HG03196 (cell line): ENCODE results near the gene KCTD11.
"Not testable (repeated sequence)": the region's sequence is repeated elsewhere in the genome, so short reads cannot be mapped to it uniquely, and the experiment has no call there.

Experiments used
- ATAC-seq: cut with Tn5 transposase; IDR thresholded peaks from one replicate; pipeline ENCODE4 v1.9.1; 2021; ENCODE audit not compliant: unreplicated experiment

The KCTD11 gene

DNA sequence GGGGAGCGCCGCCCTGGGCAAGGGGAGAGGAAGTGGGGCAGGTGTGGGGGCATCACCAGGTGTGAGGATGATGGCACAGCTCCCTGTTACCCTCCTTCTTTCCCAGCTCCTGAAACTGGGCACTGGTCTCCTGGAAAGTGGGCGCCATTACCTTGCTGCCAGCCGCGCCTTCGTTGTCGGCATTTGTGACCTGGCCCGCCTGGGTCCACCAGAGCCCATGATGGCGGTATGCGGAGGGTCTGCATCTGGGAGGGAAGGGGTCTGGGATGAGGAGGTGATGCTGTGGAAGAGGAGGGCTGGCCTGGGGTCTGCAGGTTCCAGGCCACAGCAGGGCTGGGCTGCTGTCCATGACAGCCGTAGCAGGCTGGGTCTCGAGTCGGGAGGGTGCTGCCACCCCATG is 10.1 kb upstream of the KCTD11 start:
- ATAC-seq = no peak

DNA sequence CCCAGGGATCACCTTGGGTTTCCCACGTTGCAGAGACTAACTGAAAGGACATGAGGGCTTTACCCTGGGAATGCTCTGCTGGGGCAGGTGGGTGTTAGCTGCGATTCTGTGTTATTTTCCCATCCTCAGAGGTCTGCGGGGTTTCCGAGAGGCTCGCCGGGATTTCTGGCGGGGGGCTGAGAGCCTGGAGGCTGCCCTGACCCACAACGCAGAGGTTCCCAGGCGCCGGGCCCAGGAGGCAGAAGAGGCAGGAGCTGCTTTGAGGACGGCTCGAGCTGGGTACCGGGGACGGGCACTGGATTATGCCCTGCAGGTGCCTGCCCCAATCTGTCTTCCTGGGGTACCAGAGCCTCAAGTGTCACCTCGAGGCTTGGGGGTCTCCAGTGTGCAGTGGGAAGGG is 8.7 kb upstream of the KCTD11 start:
- no peak for ATAC-seq

- ATAC-seq = no peak
These were observed 5.0 kb upstream of the KCTD11 start for GRCh38 chr17:7346761-7347614.

DNA sequence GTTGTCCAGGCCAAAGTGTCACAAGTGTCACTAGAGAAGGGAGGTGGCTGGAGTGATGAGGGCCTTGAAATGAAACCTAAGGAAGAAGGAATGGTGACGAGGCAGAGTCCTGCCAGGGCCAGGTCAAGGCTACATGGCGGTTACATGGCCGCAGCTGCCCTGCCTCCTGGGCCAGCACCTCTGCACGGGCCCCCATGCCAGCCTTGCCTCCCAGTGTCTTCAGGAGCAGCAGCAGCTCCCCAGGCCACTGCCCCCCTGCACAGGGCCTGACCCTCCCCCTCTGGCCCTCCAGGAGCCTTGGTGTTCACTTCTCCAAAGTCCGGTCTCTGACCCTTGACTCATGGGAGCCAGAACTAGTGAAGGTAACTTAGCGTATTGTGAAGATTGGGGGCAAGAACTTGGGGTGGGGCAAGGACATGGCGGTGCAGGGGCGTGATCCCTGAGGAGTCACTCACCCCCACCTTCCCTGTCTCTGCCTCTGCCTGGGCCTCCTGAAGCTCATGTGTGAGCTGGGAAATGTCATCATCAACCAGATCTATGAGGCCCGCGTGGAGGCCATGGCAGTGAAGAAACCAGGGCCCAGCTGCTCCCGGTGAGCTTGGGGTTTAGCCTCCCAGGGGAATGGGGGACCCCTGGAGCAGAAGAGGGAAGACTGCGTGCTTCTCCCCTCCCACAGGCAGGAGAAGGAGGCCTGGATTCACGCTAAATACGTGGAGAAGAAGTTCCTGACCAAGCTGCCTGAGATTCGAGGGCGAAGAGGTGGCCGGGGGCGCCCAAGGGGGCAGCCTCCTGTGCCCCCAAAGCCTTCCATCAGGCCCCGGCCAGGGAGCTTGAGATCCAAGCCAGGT is 4.1 kb upstream of the KCTD11 start:
- no peak for ATAC-seq

- no peak for ATAC-seq
These were observed 3.3 kb upstream of the KCTD11 start for GRCh38 chr17:7348478-7349242.

DNA sequence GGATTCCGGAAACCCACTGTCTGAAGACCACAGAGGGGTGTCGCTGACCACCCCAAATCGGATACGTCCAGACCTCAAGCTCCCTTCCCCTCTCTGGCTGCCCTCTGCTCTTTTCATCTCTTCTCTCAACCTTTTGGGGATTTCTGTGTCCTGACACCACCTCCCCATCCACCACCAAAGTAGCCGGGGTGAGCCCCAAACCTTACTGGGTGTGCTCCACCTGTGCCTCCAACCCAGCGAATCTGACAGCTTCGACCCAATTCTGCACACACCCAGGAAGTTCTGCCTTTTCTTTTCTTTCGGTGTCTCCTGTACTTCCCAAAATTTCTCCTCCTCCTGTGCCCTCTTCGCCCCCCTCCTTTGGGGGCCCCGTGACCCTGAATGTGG is 534 bp downstream of the KCTD11 start:
- no peak for ATAC-seq

- no peak for ATAC-seq
These were observed 1.1 kb downstream of the KCTD11 start for GRCh38 chr17:7352910-7353635.

GRCh38 chr17:7354262-7354843 is 2.4 kb downstream of the KCTD11 start:
- no peak for ATAC-seq

- no peak for ATAC-seq
These were observed 3.1 kb downstream of the KCTD11 start, which contains the start of gene TMEM95 for GRCh38 chr17:7355053-7355452. TSS of gene TMEM95 (plus strand) at chr17:7355156. CDS start at chr17:7355205, 49 bp downstream.

DNA sequence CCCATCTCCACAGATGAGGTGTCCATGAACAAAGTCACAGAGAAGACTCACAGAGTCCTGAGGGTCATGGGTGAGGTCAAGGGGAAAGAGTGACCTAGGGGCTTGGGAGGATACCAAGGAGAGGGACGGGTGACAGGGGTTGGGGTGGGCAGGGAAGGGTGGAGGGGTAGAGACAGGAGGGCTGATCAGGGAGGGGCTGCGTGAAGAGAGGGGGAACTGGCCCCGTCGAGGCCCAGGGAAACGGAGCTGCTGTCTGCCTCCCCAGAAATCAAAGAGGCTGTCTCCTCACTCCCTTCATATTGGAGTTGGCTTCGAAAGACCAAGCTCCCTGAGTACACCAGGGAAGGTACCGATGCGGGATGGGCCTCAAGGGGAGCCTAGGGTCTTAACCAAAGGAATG is 3.6 kb downstream of the KCTD11 start:
- ATAC-seq = no peak

DNA sequence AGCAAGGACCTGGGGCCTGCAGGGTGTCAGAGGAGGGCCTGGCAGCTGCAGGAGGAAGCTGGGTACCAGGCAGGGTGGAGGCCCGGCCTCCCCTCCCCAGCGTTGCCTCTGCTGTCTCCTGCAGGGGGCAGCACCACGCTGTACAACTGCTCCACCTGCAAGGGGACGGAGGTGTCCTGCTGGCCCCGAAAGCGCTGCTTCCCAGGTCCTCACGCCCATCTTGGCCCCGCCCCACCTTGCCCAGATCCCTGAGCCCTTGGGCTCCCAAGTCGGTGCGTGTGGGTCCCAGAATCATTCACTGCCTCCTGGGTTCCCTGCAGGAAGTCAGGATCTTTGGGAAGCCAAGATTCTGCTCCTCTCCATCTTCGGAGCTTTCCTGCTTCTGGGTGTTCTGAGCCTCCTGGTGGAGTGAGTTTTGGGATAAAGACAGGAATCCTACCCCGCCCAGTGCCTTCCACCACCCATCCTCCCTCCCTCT is 4.1 kb downstream of the KCTD11 start:
- ATAC-seq = no peak

DNA sequence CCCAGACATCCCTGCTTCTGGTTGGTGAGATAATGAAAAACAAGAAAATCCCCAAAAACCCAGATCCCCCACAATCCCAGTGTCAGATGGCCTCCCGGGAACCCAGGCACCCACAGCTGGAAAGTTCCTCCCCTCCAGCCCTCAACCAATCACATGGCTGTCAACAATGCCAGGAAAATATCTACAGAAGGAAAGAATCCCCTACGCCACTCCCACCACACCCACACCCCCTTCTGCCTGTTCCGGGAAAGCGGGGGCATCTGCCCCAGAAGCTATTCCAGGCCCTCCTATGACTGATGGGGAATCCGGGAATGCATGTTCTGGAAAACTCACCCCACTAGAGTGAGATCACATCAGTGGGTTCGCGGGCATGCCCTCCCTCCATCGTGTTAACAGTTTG is 4.8 kb downstream of the KCTD11 start:
- no peak for ATAC-seq

- ATAC-seq = no peak
These were observed 5.4 kb downstream of the KCTD11 start for GRCh38 chr17:7357381-7357780.

- ATAC-seq = no peak
These were observed 9.9 kb downstream of the KCTD11 start for GRCh38 chr17:7361906-7362305.

- ATAC-seq = no peak
These were observed 11.3 kb downstream of the KCTD11 start for GRCh38 chr17:7363311-7363710.

- not testable (repeated sequence) for ATAC-seq
These were observed 14.0 kb downstream of the KCTD11 start for GRCh38 chr17:7365963-7366362.

- ATAC-seq = no peak
These were observed 15.1 kb downstream of the KCTD11 start for GRCh38 chr17:7367083-7367482.

- no peak for ATAC-seq
These were observed 16.1 kb downstream of the KCTD11 start for GRCh38 chr17:7367918-7368598.

- not testable (repeated sequence) for ATAC-seq
These were observed 16.6 kb downstream of the KCTD11 start for GRCh38 chr17:7368599-7368994.

GRCh38 chr17:7369825-7370224 is 17.9 kb downstream of the KCTD11 start:
- ATAC-seq = no peak
